Peyer's patch (tissue), 4 donors: ENCODE data around the gene MORC1.

Experiments used
- POLR2A ChIP-seq, 2 donors: fragments of 450-650 bp; IDR thresholded peaks; one replicate each; pipeline ENCODE4 v1.5.1; 2017; ENCODE audit warnings: antibody characterized with exemption in 2 of 2, mild to moderate bottlenecking in 2 of 2, moderate library complexity in 2 of 2
- TF ChIP-seq, protein P1 (sequence below), 6 experiments: fragments of 450-650 bp in 4 of 6; fragments of 200-600 bp in 2 of 6; sonication (generic) in 1 of 6; IDR thresholded peaks; one replicate each; pipeline ENCODE4 v1.5.1; 2017 to 2019; ENCODE audit warnings: antibody characterized with exemption in 6 of 6, mild to moderate bottlenecking in 3 of 6, moderate library complexity in 1 of 6

GRCh38 chr3:108953210-108953609, 164.7 kb downstream of the MORC1 start:
- TF ChIP-seq, protein P1, sequence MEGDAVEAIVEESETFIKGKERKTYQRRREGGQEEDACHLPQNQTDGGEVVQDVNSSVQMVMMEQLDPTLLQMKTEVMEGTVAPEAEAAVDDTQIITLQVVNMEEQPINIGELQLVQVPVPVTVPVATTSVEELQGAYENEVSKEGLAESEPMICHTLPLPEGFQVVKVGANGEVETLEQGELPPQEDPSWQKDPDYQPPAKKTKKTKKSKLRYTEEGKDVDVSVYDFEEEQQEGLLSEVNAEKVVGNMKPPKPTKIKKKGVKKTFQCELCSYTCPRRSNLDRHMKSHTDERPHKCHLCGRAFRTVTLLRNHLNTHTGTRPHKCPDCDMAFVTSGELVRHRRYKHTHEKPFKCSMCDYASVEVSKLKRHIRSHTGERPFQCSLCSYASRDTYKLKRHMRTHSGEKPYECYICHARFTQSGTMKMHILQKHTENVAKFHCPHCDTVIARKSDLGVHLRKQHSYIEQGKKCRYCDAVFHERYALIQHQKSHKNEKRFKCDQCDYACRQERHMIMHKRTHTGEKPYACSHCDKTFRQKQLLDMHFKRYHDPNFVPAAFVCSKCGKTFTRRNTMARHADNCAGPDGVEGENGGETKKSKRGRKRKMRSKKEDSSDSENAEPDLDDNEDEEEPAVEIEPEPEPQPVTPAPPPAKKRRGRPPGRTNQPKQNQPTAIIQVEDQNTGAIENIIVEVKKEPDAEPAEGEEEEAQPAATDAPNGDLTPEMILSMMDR (IDR thresholded peaks at IDR 0.05) = no peak
- TF ChIP-seq POLR2A (IDR thresholded peaks at IDR 0.05) = no peak
